Stimulated activated CD8-positive, alpha-beta memory T cell treated with anti-CD3 and anti-CD28 coated beads, Interleukin-4, amount 100 ng/mL, for 24 hours (primary cell): ENCODE results near the gene NUP214.
"Not testable (repeated sequence)": the region's sequence is repeated elsewhere in the genome, so short reads cannot be mapped to it uniquely, and the experiment has no call there.

Experiments
- DNase-seq: peaks from one replicate; pipeline ENCODE4 v3.0.0-alpha.2; 2020; ENCODE audit warnings: low read depth

Gene NUP214

DNA sequence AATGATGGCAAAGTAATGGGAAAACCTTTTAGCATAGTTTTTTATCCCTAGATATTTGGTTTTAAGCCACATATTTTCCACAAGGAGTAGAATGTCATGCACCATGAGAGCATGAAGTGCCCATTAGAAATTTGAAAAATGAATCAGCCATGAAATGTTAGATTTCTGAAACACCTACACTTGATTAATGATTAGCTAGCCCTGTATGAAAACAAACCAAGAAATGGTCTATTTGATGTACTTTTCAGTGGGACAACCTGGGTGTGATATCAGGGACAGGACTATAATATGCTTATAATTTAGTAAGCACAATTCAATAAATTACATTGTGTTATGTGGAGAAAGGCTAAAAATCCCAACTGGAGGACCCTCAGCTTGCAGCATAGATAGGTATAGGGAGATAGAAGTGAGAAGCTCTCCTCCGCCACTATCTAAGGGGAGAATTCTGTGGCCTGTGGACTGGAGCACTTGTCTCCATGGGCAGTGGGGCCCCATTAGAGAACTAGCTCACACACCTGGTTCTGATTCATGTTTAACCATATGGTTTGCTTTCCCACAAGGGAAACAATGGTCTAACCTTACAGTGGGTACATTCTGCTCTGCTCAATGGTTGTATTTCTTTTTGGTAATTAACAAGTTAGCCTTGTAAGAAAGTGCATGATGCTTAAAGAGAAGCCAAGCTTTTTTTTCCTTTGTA, 35.2 kb downstream of the NUP214 start:
- DNase-seq = no peak

DNA sequence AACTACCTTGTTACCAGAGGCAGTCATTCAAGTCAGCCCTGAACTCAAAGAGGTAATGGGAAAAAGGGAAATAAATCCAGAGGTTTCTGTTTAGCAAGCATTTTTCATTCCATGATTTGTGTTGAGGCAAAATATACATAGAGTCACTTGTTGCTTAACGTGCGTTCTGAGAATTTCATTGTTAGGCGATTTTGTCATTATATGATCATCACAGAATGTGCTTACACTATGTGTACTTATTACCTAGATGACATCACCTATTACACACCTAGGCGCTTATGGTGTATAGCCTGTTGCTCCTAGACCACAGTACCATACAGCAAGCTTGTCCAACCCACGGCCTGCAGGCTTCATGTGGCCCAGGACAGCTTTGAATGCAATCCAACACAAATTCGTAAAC, 36.2 kb downstream of the NUP214 start:
- no peak for DNase-seq

GRCh38 chr9:131162886-131163285, 37.5 kb downstream of the NUP214 start:
- DNase-seq = no peak

- DNase-seq = no peak
These were observed 40.1 kb downstream of the NUP214 start for GRCh38 chr9:131165523-131165922.

DNA sequence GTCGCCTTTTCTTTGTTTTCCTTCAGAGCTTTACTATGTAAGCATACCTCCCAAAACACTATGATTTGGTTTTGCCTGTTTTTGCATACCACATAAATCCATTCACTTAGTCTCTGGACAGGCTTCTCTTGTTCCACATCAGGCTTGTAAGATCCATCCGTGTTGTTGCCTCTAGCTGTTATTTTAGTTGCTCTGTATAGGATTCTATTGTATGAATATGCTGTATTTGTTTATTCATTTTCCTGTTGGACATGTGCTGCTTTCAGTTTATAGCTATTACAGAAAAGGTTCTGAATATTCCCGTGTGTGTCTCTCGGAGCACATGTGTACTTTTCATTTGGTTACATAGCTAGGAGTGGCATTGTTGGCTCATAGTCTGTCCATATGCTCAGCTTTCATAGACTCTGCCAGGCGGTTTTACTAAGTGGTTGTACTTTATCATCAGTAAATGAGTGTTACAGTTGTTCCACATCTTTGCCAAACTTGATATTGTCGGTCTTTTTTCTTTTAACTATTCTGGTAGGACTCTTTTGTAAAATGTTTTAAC, 41.8 kb downstream of the NUP214 start:
- DNase-seq = no peak

DNA sequence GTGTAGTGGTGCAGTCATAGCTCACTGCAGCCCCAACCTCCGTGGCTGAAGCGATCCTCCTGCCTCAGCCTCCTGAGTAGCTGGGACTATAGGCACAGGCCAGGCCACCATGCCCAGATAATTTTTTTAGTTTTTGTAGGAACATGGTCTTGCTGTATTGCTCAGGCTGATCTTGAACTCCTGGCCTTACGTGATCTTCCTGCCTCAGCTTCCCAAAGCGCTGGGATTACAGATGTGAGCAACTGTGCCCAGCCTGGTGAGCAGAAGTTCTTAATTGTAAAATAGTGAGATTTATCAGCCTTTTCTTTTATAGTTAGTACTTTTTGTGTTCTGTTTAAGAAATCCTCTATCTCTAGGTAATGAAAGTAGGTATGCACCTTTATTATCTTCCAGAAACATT, 42.5 kb downstream of the NUP214 start:
- no peak for DNase-seq

DNA sequence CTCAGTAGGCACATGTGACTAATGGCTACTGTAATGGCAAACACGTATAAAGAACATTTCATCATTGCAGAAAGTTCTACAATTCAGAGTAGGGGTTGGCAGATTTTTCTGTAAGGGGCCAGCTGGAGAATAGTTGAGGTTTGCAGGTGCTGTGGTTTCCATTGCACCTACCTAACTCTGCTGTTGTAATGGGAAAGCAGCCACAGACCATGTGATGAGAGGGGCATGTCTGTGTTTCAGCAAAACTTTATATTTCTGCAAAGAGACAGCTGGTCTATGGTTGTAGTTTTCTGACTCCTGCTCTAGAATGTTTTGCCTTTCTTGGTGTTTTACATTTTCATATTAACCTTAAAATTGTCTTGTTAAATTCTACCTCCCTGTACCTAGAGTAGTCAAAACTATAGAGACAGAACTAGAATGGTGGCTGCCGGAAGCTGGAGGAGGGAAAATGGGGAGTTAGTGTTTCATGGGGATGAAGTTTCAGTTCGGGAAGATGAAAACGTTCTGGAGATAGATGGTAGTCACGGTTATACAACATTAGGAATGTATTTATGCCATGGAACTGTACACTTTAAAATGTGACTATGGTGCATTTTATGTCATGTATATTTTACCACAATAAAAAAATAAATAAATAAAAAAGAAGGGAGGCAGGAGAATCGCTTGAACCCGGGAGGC, 44.3 kb downstream of the NUP214 start:
- DNase-seq = no peak

DNA sequence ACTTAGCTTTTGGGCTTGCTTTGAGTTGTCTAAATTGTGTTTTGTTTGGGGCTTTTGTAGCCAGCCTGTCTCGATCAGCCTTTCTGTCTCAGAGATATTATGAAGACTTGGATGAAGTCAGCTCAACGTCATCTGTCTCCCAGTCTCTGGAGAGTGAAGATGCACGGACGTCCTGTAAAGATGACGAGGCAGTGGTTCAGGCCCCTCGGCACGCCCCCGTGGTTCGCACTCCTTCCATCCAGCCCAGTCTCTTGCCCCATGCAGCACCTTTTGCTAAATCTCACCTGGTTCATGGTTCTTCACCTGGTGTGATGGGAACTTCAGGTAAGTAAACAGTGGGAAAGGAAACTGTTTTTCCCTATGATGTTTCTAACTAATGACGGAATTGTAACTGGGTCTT, 48.6 kb downstream of the NUP214 start:
- no peak for DNase-seq

DNA sequence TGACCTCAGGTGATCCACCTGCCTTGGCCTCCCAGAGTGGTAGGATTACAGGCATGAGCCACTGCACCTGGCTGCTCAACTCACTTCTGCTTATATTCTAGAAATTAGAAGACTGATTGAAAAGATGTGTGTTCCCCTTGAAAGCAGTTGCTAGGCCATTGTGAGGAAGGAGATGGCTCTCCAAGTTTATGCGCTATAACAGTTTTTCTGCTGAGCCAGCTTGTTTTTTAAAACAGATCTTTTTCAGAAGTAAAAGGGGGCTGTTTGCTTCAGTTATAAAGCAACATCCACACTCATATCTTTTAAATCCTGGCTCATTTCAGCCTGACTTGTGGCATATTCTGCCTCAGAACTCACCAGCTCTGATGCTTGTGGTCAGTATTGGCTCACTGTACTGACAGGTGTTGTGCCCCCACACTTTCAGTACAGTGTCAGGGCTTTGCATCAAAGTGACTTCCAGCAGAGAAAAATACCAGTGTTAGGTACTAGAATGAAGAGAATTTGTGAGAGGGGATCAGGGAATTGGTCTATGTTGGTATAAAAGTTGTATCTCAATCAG, 49.4 kb downstream of the NUP214 start:
- DNase-seq = no peak

DNA sequence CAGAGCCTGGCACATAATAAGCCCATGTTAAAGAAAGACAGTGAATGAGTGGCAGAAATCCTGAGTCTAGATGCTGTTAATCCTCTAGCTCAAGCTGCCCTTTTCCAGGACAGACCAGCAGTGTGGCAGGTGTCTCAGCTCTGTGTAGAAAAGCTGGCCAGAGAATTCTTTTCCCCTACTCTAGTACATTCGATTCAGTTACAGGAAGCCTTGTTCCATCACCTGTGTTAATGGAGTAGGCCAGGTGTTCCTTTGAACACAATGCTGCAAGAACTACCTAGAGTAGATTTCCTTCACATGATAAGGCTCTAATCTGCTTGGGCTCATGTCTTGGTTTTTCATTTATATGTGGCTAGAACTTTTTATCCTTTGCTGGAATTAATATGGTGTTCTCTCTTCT, 52.5 kb downstream of the NUP214 start:
- DNase-seq = no peak

- peak; percentile 61 for DNase-seq
These were observed 53.0 kb downstream of the NUP214 start for GRCh38 chr9:131178382-131178781.

DNA sequence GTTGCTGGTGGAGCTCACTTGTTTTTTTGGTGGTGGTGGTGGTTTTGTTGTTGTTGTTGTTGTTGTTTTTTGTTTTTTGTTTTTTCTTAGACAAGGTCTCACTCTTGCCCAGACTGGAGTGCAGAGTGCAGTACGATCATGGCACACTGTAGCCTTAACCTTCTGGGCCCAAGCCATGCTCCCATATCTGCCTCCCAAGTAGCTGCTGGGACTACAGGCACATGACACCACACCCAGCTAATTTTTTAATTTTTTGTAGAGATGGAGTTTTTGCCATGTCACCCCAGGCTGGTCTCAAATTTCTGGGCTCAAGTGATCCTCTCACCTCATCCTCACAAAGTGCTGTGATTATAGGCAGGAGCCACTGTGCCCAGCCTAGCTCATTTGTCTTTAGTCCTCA, 53.5 kb downstream of the NUP214 start:
- no peak for DNase-seq

GRCh38 chr9:131179561-131180219, 54.3 kb downstream of the NUP214 start:
- no peak for DNase-seq

GRCh38 chr9:131180454-131180853, 55.1 kb downstream of the NUP214 start:
- no peak for DNase-seq

GRCh38 chr9:131181091-131181681, 55.8 kb downstream of the NUP214 start:
- DNase-seq = no peak

- DNase-seq = no peak
These were observed 60.5 kb downstream of the NUP214 start for GRCh38 chr9:131185924-131186323.

DNA sequence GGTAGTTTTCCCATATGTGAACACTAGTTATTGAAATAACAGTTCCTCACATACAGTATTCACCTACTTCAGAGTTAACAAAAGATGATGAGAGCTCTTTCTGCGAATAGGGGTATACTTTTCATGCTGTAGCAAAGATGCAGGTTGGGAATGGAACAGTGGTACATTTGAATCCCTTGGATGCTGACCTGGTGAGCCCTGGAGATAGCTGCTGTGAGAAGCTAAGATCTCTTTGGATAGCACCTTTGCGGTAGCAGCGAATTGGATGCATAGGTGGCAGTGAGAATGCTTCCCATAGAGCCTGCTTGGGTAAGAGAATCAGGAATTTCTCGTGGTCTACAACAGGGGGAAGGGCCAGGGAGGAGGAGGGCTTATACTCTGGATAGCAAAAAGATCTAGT, 61.2 kb downstream of the NUP214 start:
- DNase-seq = no peak

DNA sequence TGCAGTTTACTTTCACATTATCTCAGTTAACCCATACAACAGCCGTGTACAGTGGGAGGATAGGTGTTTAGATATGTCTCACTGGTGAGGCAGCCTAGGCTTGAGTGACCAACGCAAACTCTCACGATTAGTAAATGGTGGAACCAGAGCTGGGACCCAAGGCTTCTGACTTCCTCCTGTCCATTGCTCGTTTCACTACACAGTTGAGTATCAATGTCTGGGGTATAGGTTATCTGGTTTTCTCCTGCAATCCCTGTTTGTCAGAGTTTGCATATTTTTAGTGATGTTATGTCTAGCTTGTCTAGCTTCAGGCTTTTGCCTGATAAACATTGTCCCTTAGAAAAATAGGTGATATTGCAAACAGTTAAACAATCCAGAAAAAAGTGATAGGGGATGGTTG, 62.6 kb downstream of the NUP214 start:
- no peak for DNase-seq

- DNase-seq = no peak
These were observed 63.6 kb downstream of the NUP214 start for GRCh38 chr9:131188976-131189375.

DNA sequence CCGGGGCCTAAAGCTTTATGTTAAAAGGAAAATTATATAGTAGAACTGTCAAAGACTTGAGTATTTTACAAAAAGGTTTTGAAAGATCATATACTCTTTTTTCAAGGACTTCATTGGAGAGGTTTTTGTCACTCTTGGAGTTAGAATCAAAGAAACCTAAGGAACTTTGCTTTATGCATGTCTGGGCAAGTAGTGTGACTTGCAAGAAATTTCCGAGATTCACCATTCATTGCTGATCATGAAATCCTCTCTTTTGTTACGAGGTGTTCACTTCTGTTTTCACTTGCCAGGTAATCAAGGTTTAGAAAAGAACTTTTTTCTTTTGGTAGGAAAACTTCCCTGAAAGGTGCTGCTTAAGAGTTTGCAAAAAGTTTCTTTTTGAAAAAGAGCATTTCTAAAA, 64.8 kb downstream of the NUP214 start:
- no peak for DNase-seq

- not testable (repeated sequence) for DNase-seq
These were observed 65.6 kb downstream of the NUP214 start for GRCh38 chr9:131191032-131191431.

DNA sequence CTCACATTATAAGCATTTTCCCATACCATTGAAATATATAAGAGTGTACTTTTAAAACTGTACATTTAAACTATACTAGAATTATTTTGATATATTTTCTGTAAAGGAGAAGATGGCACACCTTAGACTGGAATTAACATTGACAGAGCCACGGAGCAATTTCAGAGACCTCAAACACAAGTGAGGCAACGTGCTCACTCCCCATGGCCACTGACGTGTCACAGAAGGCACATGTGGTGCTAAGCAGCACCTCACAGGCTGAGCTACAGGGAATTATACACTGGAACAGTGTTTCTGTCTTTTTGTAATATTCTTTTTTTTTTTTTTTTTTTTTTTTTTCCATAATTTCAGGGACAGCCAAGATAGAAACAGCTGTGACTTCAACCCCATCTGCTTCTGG, 66.5 kb downstream of the NUP214 start:
- DNase-seq = no peak
